Ishikawa (cell line): ENCODE measurements around the gene ITGA5.

Experiments used
- CEBPB ChIP-seq: IDR thresholded peaks from 2 replicates; pipeline ENCODE4 v1.6.1; 2012
- EGR1 ChIP-seq: IDR thresholded peaks from 2 replicates; pipeline ENCODE4 v1.6.1; 2012
- EP300 ChIP-seq: IDR thresholded peaks from 2 replicates; pipeline ENCODE4 v1.6.1; 2012; ENCODE audit warnings: borderline replicate concordance
- TAF1 ChIP-seq: IDR thresholded peaks from 2 replicates; pipeline ENCODE4 v1.6.1; 2012; ENCODE audit warnings: low read depth, mild to moderate bottlenecking
- TCF12 ChIP-seq: IDR thresholded peaks from 2 replicates; pipeline ENCODE4 v1.6.1; 2012; ENCODE audit warnings: low read depth
- YY1 ChIP-seq: IDR thresholded peaks from 2 replicates; pipeline ENCODE4 v1.6.1; 2012; ENCODE audit warnings: low read depth
- ZBTB7A ChIP-seq: IDR thresholded peaks from 2 replicates; pipeline ENCODE4 v1.6.1; 2012; ENCODE audit warnings: low read depth
- TF ChIP-seq, protein P1 (sequence below): IDR thresholded peaks from 2 replicates; pipeline ENCODE4 v1.6.1; 2012

DNA sequence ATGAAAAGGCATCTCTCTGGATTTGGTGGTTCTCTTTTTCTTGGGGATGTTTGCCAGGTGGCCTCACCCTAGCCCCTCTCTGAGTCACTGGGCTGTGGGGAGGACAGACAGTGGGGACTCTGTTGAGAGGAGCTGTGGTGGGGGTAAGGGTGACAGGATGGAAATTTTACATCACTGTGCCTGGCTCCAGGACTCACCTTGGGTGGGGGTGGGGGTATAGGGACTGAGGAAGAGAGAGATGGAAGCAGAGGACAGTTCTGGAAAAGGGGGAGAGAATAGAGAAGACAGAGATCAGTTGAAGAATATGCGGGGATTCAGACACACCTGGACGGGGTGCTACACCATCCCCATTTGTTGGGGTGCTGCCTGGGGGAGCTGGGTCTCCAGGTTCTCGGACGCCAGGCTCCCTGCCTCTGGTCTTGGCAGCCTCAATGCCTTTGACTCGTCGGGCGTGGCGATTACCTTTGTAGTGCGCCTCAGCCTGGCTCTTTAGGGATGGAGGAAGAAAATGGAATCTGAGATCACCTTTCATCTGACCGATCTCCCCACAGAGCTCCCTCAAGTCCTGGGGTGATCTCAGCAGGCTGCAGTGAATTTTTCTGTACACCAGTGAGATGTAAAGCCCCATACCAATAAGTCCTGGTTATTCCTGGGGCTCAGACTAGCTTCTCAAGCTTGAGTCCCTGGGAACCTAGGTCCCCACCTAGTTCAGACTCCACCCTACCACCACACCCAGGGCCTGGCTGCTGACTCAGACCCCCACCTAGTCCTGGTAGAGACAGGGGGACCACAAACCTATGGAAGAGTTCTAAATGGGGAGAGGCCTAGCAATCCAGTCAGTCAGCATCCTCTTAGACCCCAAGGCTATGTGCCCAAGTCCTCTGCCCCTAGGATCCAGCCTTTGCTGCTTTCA, 45.2 kb downstream of the ITGA5 start:
- peak; percentile 59; the same call in 1 of the 2 replicates for TF ChIP-seq EP300
- TF ChIP-seq EGR1: no peak
- no peak for TF ChIP-seq TAF1
- TF ChIP-seq, protein P1, sequence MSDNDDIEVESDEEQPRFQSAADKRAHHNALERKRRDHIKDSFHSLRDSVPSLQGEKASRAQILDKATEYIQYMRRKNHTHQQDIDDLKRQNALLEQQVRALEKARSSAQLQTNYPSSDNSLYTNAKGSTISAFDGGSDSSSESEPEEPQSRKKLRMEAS: no peak
- TF ChIP-seq CEBPB: no peak
- no peak for TF ChIP-seq YY1
- peak; percentile 32; the same call in 1 of the 2 replicates for TF ChIP-seq TCF12
- TF ChIP-seq ZBTB7A: no peak
